BE2C (cell line): ENCODE data around the gene ANKRD40.

Source experiments
- DNase-seq: peaks from one replicate; pipeline ENCODE4 v3.0.0-alpha.2; 2020
- H3K27me3 ChIP-seq: fragments of 250-450 bp; sonication (Bioruptor Pico); 2 replicates; pipeline ENCODE4 v1.5.1; 2020; ENCODE audit warnings: mild to moderate bottlenecking
- H3K36me3 ChIP-seq: fragments of 250-450 bp; sonication (Bioruptor Pico); 2 replicates; pipeline ENCODE4 v1.5.1; 2020; ENCODE audit warnings: mild to moderate bottlenecking
- H3K4me1 ChIP-seq: fragments of 250-450 bp; sonication (Bioruptor Pico); 2 replicates; pipeline ENCODE4 v1.5.1; 2020
- H3K4me3 ChIP-seq: 2 replicates; pipeline ENCODE4 v1.5.1; 2011; ENCODE audit warnings: low read depth, low read length
- H3K9me3 ChIP-seq: fragments of 250-450 bp; sonication (Bioruptor Pico); 2 replicates; pipeline ENCODE4 v1.5.1; 2020
- CTCF ChIP-seq: IDR thresholded peaks from 2 replicates; pipeline ENCODE4 v1.5.1; 2012; ENCODE audit warnings: mild to moderate bottlenecking, low read depth, low read length

ANKRD40 gene

DNA sequence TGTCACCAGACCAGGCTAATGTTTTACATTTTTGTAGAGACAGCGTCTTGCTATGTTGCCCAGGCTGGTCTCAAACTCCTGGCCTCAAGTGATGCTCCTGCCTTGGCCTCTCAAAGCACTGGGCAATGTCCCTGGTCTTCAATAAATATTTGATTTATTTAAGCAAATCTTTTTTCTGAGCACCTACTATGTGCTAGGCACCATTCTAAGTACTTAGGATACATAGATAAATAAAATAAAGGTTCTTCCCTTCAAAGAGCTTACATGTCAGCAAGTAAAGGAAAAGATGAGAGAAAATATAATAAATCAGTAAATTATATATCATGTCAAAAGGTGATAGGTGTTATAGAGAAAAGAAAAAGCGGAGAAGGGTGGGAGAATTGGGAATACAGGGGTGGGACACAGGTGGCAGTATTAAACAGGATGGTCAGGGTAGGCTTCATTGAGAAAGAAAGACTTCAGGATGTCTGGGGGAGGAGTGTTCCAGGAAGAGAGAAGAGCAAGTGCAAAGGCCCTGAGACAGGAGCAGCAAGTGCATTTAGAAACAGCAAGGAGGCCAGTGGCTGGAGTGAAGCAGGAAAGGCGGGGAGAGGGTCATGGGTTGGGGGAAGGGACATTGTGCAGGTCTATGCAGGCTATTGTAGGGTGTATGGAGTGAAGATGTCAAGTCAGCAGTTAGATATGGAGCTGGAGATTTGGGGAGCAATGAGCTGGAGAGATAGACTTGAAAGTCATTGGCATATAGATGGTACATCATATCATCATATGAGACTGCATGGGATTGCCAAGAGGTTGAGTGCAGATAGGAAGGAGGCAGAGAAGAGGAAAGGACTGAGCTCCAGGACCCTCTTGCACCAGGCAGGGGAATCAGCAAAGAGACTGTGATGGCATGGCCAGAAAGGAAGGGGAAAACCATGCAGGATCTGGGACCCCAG, 61.7 kb downstream of the ANKRD40 start:
- Histone ChIP-seq H3K36me3 (no peaks in the 10 kb centered on the region), H3K4me1 (peaks cover 8% of the 10 kb centered on the region), H3K4me3 (no peak overlapping the region), H3K9me3 (no peaks in the 10 kb centered on the region), H3K27me3 (no peaks in the 10 kb centered on the region)
- DNase-seq: no peak
- no peak for TF ChIP-seq CTCF
